Fibroblast of villous mesenchyme (primary cell): ENCODE data around the gene FGD6. TPM values are rescaled to one million over a fixed set of nuclear protein-coding genes. Genes with fewer than 3 reads are reported as not detected.

Source experiments
- DNase-seq: peaks from one replicate; pipeline ENCODE4 v3.0.0-alpha.2; 2010; ENCODE audit warnings: low read depth
- H3K4me3 ChIP-seq: 2 replicates; pipeline ENCODE4 v1.5.1; 2011; ENCODE audit warnings: low read depth, mild to moderate bottlenecking, low read length
- total RNA-seq: library from RNA; depleted of rRNA; stranded (reverse); fragments of >200 nt; gene quantifications from 2 replicates; pipeline ENCODE4 v1.2.3, GENCODE V29; 2012
- TF ChIP-seq, protein P1 (sequence below): IDR thresholded peaks from 2 replicates; pipeline ENCODE4 v1.5.1; 2012; ENCODE audit warnings: low read depth, mild to moderate bottlenecking, low read length; ENCODE audit not compliant: insufficient read depth

FGD6 gene
- total RNA-seq, 1 donor, result 18.1 TPM

DNA sequence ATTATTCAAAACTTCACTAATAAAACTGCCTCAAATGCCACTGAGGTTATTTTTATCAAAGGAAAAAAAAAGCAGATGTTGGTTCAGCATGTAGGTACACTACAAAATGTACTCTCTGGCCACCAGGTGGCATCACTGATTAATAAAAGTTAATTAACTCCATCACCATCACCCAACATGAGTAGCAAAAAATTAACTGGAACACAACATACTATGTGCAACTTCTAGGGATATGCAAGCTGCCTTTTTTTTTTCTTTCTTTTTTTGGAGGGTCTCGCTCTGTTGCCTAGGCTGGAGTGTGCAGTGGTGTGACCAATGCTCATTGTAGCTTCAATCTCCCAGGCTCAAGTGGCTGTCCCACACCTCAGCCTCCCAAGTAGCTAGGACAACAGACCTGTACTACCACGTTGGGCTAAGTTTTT is 100.1 kb downstream of the FGD6 start:
- no peak overlapping the region for H3K4me3 ChIP-seq
- peak; percentile 84 for DNase-seq
- TF ChIP-seq, protein P1, sequence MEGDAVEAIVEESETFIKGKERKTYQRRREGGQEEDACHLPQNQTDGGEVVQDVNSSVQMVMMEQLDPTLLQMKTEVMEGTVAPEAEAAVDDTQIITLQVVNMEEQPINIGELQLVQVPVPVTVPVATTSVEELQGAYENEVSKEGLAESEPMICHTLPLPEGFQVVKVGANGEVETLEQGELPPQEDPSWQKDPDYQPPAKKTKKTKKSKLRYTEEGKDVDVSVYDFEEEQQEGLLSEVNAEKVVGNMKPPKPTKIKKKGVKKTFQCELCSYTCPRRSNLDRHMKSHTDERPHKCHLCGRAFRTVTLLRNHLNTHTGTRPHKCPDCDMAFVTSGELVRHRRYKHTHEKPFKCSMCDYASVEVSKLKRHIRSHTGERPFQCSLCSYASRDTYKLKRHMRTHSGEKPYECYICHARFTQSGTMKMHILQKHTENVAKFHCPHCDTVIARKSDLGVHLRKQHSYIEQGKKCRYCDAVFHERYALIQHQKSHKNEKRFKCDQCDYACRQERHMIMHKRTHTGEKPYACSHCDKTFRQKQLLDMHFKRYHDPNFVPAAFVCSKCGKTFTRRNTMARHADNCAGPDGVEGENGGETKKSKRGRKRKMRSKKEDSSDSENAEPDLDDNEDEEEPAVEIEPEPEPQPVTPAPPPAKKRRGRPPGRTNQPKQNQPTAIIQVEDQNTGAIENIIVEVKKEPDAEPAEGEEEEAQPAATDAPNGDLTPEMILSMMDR, result peak; percentile 64

DNA sequence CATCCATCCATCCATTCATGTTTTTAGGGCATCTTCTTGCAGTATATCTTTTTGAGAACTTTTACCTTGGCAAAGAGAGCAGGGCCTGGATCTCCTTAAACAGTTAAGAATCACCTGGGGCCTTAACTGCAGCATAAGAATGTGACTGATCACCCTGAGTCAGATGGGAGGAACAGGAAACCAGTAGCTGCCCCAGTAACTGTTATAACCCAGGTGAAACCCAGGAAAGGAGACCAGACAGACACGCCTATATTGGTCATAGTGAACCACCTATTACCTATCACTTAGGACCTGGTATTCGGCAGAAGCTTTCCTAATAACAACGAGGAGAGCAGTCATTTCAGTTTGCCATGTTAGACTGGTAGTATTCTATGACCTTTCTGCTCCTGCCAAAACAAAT is 100.5 kb downstream of the FGD6 start:
- DNase-seq, result no peak
- TF ChIP-seq, protein P1, result no peak
- H3K4me3 ChIP-seq, result no peak overlapping the region

DNA sequence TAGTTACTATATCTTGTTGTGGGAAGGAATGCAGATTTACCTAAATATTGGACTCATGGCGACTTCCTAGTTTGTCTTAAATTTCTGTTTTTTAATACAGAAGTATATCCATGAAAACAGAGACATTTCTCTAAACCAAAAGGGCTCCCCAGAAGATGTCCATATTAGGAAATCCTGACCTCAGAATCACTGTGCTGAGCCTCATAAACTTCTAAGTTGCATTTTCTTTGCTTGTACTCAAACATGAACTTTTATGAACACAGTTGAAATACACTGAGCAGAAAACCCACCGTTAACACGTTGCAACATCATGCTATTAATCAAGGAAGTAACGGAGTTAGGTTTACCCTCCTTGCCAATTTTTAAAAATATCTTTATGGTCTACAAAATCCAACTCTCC is 100.9 kb downstream of the FGD6 start:
- no peak overlapping the region for H3K4me3 ChIP-seq
- TF ChIP-seq, protein P1, result no peak
- DNase-seq, result peak; percentile 89

DNA sequence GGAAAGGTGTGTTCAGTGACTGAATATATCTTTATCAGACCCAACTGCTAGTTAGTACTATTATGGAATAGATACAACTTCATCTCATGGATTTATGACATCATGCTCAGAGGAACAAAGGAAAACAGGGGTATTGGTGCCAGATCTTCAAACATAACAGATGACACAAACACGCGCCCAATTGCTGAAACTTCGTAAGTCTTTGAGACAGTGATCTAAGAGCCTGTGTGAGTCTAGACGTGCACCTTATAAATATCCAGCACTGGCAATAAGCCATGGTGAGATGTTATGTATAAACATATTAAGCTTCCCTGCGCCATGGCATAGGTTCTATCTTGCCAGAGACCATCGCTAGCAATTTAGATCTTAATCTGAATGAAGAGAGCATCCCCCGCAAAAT is 101.6 kb downstream of the FGD6 start:
- TF ChIP-seq, protein P1, result no peak
- DNase-seq, result peak; percentile 56
- no peak overlapping the region for H3K4me3 ChIP-seq

DNA sequence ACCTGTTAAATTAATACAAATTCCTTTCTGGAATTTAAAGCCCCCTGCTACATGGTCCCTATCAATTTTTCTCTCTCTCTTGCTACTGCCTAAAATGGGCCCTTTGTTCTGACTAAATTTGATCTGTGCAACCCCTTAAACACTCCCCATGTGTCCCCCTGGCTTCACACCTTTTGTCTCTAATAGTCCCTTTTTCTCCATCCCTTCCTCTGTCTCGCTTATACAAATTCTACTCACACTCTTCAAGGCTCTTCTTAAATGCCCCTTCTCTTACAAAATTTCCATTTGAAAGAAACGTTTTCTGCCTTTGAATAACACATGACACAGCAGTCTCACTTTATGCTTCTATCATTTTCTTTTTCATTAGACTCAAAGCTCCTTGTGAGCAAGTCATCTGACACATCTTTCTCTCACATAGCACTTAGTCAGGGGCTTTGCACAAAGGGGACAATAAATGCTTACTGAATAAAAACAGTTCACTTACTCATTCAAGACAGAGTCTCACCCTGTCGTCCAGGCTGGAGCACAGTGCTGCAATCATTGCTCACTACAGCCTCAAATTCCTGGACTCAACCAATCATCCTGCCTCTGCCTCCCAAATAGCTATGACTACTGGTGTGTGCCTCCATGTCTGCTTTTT is 102.4 kb downstream of the FGD6 start:
- DNase-seq, result no peak

DNA sequence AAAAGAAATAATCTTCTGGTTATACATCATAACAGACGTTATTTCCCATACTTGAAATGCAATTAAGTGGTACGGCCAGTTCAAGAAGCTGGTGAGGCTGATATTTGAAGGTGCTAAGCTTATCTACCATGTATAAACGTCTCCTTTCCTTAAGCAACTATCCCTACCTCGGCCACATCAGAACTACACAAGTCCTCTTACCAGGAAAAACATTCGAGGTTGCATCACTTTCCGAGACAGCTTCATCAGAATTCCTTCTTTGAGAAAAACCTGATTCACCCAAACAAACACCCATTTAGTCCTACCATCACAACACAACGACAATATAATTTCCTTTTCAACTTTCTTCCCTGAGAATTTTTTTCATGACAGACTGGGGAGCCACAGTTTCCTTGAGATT is 109.9 kb downstream of the FGD6 start:
- peak; percentile 56 for DNase-seq
- TF ChIP-seq, protein P1, result no peak
- no peak overlapping the region for H3K4me3 ChIP-seq

More for the DNA sequence above, 102.4 kb downstream of the FGD6 start:
- no peak overlapping the region for H3K4me3 ChIP-seq
- TF ChIP-seq, protein P1, result no peak

DNA sequence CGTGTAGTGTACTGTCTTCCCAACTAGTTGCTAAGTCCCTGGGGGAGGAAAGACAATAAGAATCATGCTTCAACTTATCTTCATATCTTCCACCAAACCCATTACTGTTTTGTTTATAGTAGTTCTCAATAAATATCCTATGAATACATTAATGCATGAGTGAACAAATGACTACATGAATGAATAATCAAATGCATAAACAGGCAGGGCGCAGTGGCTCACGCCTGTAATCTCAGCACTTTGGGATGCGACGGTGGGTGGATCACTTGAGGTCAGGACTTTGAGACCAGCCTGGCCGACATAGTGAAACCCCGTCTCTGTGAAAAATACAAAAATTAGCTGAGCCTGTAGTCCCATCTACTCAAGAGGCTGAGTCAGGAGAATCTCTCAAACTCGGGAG is 111.7 kb downstream of the FGD6 start:
- DNase-seq, result no peak
- TF ChIP-seq, protein P1, result no peak
- H3K4me3 ChIP-seq, result no peak overlapping the region
